Neural cell (in vitro differentiated cells): ENCODE results near the gene SRGAP3.

ENCODE experiments used
- CTCF ChIP-seq: fragments of 450-650 bp; IDR thresholded peaks from 2 replicates; pipeline ENCODE4 v1.5.1; 2014; ENCODE audit warnings: antibody characterized with exemption, mild to moderate bottlenecking, moderate library complexity; ENCODE audit not compliant: poor library complexity, severe bottlenecking
- SMC3 ChIP-seq: fragments of 450-650 bp; conservative IDR thresholded peaks from 2 replicates; pipeline ENCODE4 v1.6.1; 2014; ENCODE audit warnings: antibody characterized with exemption, mild to moderate bottlenecking, moderate library complexity; ENCODE audit not compliant: poor library complexity

DNA sequence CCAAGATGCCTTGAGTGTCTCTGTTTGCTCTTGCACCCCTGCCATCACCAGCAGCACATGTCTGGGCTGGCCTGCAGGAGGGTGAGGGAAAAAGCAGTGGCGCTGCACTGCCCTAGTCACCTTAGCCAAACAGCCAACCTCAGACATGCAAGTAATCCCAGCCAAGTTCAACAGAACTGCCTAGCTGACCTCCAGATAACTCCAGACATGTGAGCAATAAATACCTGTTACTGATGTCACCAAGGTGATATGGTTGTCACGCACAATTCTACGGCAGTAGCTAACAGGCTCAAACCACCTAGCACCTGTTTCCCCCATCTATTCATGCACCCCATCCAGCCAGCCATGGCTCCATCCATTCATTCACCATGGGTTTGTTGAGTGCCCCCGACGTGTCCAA, 99.9 kb downstream of the SRGAP3 start:
- TF ChIP-seq SMC3, result no peak
- TF ChIP-seq CTCF, result no peak
